AG08395 (cell line): ENCODE measurements around the gene SHC3.

ENCODE experiments used
- DNase-seq: peaks from one replicate; pipeline ENCODE4 v3.0.0; 2012; ENCODE audit warnings: mixed read lengths, low spot score

The SHC3 gene

GRCh38 chr9:89022001-89022759, 156.4 kb downstream of the SHC3 start:
- no peak for DNase-seq

- peak; percentile 93 for DNase-seq
Measured at GRCh38 chr9:89021154-89021803, 157.3 kb downstream of the SHC3 start.

- peak; percentile 16 for DNase-seq
Measured at GRCh38 chr9:89020754-89021153, 157.9 kb downstream of the SHC3 start.

- DNase-seq, result no peak
Measured at GRCh38 chr9:89015336-89015735, 163.3 kb downstream of the SHC3 start.

GRCh38 chr9:89014153-89014552, 164.5 kb downstream of the SHC3 start:
- DNase-seq, result no peak

GRCh38 chr9:89013660-89014059, 165.0 kb downstream of the SHC3 start:
- no peak for DNase-seq

- no peak for DNase-seq
Measured at GRCh38 chr9:89012294-89013042, 166.2 kb downstream of the SHC3 start.

- DNase-seq, result no peak
Measured at GRCh38 chr9:89011683-89012082, 166.9 kb downstream of the SHC3 start.

- DNase-seq, result no peak
Measured at GRCh38 chr9:89010526-89011111, 168.0 kb downstream of the SHC3 start.

GRCh38 chr9:89010056-89010455, 168.6 kb downstream of the SHC3 start:
- DNase-seq, result no peak

- DNase-seq, result no peak
Measured at GRCh38 chr9:89009546-89009840, 169.1 kb downstream of the SHC3 start.

- DNase-seq, result no peak
Measured at GRCh38 chr9:89008744-89009545, 169.7 kb downstream of the SHC3 start.

GRCh38 chr9:89008055-89008743, 170.4 kb downstream of the SHC3 start:
- DNase-seq, result no peak

GRCh38 chr9:89006996-89007967, 171.3 kb downstream of the SHC3 start:
- DNase-seq, result no peak

GRCh38 chr9:89006267-89006666, 172.4 kb downstream of the SHC3 start:
- DNase-seq, result no peak

- no peak for DNase-seq
Measured at GRCh38 chr9:89005323-89005722, 173.3 kb downstream of the SHC3 start.

- no peak for DNase-seq
Measured at GRCh38 chr9:89002987-89003386, 175.6 kb downstream of the SHC3 start.

- no peak for DNase-seq
Measured at GRCh38 chr9:89001917-89002540, 176.6 kb downstream of the SHC3 start.
